Body of pancreas (tissue), 4 donors: ENCODE measurements around the gene RNU5D-1. TPM values are rescaled to one million over a fixed set of nuclear protein-coding genes. Genes with fewer than 3 reads are reported as not detected.

ENCODE experiments used
- ATAC-seq: fragments of 150-250 bp; one replicate; pipeline ENCODE4 v1.9.1; 2016
- DNase-seq, 4 donors: peaks; one replicate each; pipeline ENCODE4 v3.0.0-alpha.2; 2019
- H3K27ac ChIP-seq, 4 donors: fragments of 200-600 bp; sonication (generic); 1 replicate in 3 of 4; 2 replicates in 1 of 4; pipeline versions ENCODE4 v1.5.1 to v1.6.1; 2016 to 2019; ENCODE audit warnings: mild to moderate bottlenecking in 1 of 4, mixed read lengths in 1 of 4, moderate library complexity in 1 of 4
- H3K27me3 ChIP-seq, 2 donors: fragments of 200-600 bp; sonication (generic); one replicate each; pipeline ENCODE4 v1.6.0; 2016; ENCODE audit warnings: mild to moderate bottlenecking in 1 of 2
- H3K36me3 ChIP-seq, 2 donors: fragments of 200-600 bp; sonication (generic); replicated peaks in 1 of 2; 2 replicates each; pipeline ENCODE4 v1.5.1; 2016; ENCODE audit warnings: low read depth in 2 of 2; ENCODE audit not compliant: insufficient read depth in 1 of 2
- H3K4me1 ChIP-seq: fragments of 200-600 bp; sonication (generic); one replicate; pipeline ENCODE4 v1.6.0; 2016
- H3K4me3 ChIP-seq, 2 donors: fragments of 200-600 bp; sonication (generic); 1 replicate in 1 of 2; 2 replicates in 1 of 2; pipeline ENCODE4 v1.5.1; 2016 to 2019
- H3K9me3 ChIP-seq, 3 donors: fragments of 200-600 bp; sonication (generic); 1 replicate in 2 of 3; 2 replicates in 1 of 3; pipeline ENCODE4 v1.5.1; 2016
- CTCF ChIP-seq, 7 experiments: fragments of 450-650 bp in 4 of 7; fragments of 200-600 bp in 3 of 7; sonication (generic) in 3 of 7; IDR thresholded peaks; one replicate each; pipeline ENCODE4 v1.5.1; 2016 to 2019; ENCODE audit warnings: antibody characterized with exemption in 7 of 7
- POLR2A ChIP-seq, 3 donors: fragments of 450-650 bp; IDR thresholded peaks; one replicate each; pipeline ENCODE4 v1.6.1; 2016; ENCODE audit warnings: antibody characterized with exemption in 3 of 3, mild to moderate bottlenecking in 2 of 3
- WGBS, 2 donors: methylation state at CpG; one replicate each; pipeline ENCODE4 v1.1.5; 2017; 5-methylcytosine and 5-hydroxymethylcytosine counted together
- intact Hi-C: fragments of 100-400 bp; cut with DNase I; formaldehyde crosslinking; loops from one replicate; pipeline ENCODE4 v1.15.1; 2023
- total RNA-seq, 2 donors: library from RNA; depleted of rRNA; stranded (reverse); fragments of >200 nt; gene quantifications; one replicate each; pipeline ENCODE4 v1.1.0, GENCODE V29; 2016

Gene RNU5D-1
- total RNA-seq, 2 donors from 2014 or later, result not detected

- intact Hi-C loops, result no loop called here
- no peaks in the 10 kb centered on the region for H3K36me3 ChIP-seq
These were observed 13.3 kb downstream of the RNU5D-1 start for GRCh38 chr1:44717653-44718052.

GRCh38 chr1:44717156-44717555, 13.8 kb downstream of the RNU5D-1 start:
- Histone ChIP-seq H3K27ac (no peak overlapping the region), H3K4me1 (peaks cover 12% of the 10 kb centered on the region), H3K27me3 (no peaks in the 10 kb centered on the region), H3K36me3 (no peaks in the 10 kb centered on the region), H3K9me3 (no peaks in the 10 kb centered on the region), H3K4me3 (no peak overlapping the region)
- DNase-seq (no peak), ATAC-seq (no peak)
- 73 to 85% methylated on average over 4 of the region's 4 CpGs for WGBS, 2 donors
- intact Hi-C loops, result no loop called here
- no peak for TF ChIP-seq POLR2A (IDR thresholded peaks at IDR 0.05)
- TF ChIP-seq CTCF (IDR thresholded peaks at IDR 0.05), result no peak

More at GRCh38 chr1:44717653-44718052, 13.3 kb downstream of the RNU5D-1 start:
- H3K4me1 ChIP-seq, result peaks cover 12% of the 10 kb centered on the region
- H3K4me3 ChIP-seq, result no peak overlapping the region
- DNase-seq, result no peak
- 55 to 75% methylated on average over 1 of the region's 1 CpG for WGBS, 2 donors
- H3K27me3 ChIP-seq, result no peaks in the 10 kb centered on the region
- H3K9me3 ChIP-seq, result no peaks in the 10 kb centered on the region
- ATAC-seq, result no peak
- H3K27ac ChIP-seq, result no peak overlapping the region
- TF ChIP-seq CTCF (IDR thresholded peaks at IDR 0.05) (no peak), POLR2A (IDR thresholded peaks at IDR 0.05) (no peak)

GRCh38 chr1:44714944-44715571, 15.9 kb downstream of the RNU5D-1 start:
- peak overlapping the region in 1 of 4 donors; percentile 7 for H3K27ac ChIP-seq
- no peak overlapping the region for H3K4me3 ChIP-seq
- peak; percentile 76 to 80 (median 77) for DNase-seq
- no peaks in the 10 kb centered on the region for H3K9me3 ChIP-seq
- no peaks in the 10 kb centered on the region for H3K36me3 ChIP-seq
- no peaks in the 10 kb centered on the region for H3K27me3 ChIP-seq
- TF ChIP-seq CTCF (IDR thresholded peaks at IDR 0.05) (peak; percentile 76 to 90 (median 84)), POLR2A (IDR thresholded peaks at IDR 0.05) (no peak)
- ATAC-seq, result peak; percentile 93
- 8 to 14% methylated on average over 4 to 9 of the region's 9 CpGs for WGBS, 2 donors
- peaks cover 8% of the 10 kb centered on the region for H3K4me1 ChIP-seq
- intact Hi-C loops, result no loop called here

- Histone ChIP-seq H3K27ac (peak overlapping the region in 1 of 4 donors; percentile 7), H3K36me3 (no peaks in the 10 kb centered on the region), H3K4me1 (peaks cover 8% of the 10 kb centered on the region), H3K4me3 (no peak overlapping the region), H3K9me3 (no peaks in the 10 kb centered on the region), H3K27me3 (no peaks in the 10 kb centered on the region)
- ATAC-seq, result no peak
- no peak for DNase-seq
- WGBS, 2 donors, result 78 to 85% methylated on average over 7 of the region's 7 CpGs
- intact Hi-C loops, result no loop called here
- TF ChIP-seq CTCF (IDR thresholded peaks at IDR 0.05) (no peak), POLR2A (IDR thresholded peaks at IDR 0.05) (no peak)
These were observed 16.4 kb downstream of the RNU5D-1 start for GRCh38 chr1:44714532-44714931.

- Histone ChIP-seq H3K4me3 (no peak overlapping the region), H3K9me3 (no peaks in the 10 kb centered on the region), H3K36me3 (no peaks in the 10 kb centered on the region), H3K27me3 (no peaks in the 10 kb centered on the region), H3K27ac (no peak overlapping the region), H3K4me1 (peaks cover 8% of the 10 kb centered on the region)
- DNase-seq, result no peak
- whole genome bisulfite sequencing, 2 donors, result 47 to 50% methylated on average over 6 of the region's 6 CpGs
- TF ChIP-seq CTCF (IDR thresholded peaks at IDR 0.05), result no peak
- TF ChIP-seq POLR2A (IDR thresholded peaks at IDR 0.05), result no peak
- no peak for ATAC-seq
- intact Hi-C loops, result no loop called here
These were observed 17.6 kb downstream of the RNU5D-1 start for GRCh38 chr1:44713321-44713781.
